OCI-M2 (cell line): ENCODE measurements around the gene AGAP1.

Experiments used
- DNase-seq: peaks from one replicate; lab custom pipeline; 2025; ENCODE audit not compliant: unreplicated experiment; lab: John Stamatoyannopoulos, UW

AGAP1 gene

DNA sequence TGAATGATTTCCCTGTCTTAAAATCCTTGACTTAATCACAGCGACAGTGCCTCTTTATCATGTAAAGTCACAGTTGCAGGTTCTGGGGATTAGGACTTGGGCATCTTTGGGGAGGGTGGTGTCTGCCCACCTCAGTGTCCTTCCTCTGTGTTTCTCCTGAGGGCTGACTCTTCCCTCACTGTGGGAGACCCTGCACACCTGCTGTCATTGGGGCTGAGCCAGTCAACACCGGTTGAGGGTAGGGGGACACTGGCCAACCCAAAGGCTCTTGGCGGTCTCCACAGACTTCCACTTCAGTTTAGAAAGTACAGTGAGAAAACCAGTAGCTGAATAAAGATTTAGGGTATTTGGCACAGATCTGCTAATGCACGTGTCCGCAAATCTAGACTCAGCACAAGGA is 36.9 kb downstream of the AGAP1 start:
- no peak for DNase-seq

DNA sequence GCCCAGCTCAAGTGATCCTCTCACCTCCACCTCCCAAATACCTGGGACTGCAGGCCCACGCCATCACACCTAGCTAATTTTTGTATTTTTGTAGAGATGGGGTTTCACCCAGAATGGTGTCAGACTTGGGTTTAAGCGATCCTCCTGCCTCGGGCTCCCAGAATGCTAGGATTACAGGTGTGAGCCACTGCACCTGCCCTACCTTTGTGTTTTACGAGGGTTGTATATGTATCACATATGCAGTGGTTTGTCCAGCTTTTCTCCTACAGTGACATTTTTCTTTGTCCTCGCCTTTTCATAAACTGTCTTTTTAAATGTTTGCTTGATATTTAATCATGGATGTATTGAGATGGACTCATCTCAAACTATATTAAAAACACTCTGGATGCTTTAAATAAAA is 38.5 kb downstream of the AGAP1 start:
- no peak for DNase-seq

DNA sequence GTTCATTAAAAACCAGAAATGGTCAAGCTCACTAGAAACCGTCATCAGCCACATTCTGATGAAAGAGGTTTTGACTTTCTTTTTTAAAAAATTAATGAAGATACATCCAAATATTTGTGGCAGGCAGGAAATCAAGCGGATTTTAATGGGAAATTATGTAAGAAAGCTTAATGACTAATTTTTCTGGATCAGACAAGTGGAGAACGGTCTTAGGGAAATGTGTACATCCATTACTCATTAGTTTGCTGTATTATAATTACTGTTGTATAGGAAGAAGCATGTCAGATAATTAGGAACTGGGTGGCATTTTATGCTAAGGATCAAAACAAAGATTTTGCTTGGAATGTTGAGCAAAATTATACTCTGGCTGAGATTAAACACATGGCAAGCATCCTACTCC is 39.4 kb downstream of the AGAP1 start:
- DNase-seq, result no peak

DNA sequence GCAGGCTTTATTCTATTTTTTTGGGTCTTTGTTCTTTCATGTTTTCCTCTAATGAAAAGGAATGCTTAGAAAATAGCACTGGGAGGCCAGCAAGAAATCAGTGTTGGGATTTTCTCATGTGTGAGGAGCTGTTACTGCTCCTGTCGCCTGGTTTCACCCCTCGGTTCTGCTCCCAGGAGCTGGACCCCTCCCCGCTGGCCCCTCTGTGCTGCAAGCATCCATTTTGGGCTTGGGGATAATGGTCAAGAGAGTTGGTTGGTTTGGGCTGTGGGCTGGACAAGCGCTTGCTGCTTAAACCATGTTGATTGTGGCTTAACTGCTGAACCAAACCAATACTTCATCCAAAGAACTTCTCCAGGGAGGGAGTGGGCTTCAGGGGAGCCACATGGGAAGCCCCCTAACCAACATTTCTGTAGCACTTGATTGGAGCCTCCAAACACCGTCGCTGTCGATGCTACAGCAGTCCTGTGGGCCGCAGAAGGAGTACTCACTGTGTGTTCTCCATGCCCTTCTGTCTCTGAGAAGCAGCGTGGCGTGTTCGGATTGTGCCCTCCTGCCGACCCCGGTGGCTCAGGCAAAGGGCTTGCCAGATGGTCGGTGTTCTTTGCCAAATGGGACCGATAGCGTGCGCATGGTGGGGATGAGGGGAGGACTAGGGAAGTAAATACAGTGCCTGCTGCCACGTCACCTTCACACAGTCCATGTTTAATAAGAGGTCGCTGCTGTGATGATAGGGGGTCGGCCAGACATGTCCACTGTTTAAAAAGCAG is 40.0 kb downstream of the AGAP1 start:
- DNase-seq, result no peak

DNA sequence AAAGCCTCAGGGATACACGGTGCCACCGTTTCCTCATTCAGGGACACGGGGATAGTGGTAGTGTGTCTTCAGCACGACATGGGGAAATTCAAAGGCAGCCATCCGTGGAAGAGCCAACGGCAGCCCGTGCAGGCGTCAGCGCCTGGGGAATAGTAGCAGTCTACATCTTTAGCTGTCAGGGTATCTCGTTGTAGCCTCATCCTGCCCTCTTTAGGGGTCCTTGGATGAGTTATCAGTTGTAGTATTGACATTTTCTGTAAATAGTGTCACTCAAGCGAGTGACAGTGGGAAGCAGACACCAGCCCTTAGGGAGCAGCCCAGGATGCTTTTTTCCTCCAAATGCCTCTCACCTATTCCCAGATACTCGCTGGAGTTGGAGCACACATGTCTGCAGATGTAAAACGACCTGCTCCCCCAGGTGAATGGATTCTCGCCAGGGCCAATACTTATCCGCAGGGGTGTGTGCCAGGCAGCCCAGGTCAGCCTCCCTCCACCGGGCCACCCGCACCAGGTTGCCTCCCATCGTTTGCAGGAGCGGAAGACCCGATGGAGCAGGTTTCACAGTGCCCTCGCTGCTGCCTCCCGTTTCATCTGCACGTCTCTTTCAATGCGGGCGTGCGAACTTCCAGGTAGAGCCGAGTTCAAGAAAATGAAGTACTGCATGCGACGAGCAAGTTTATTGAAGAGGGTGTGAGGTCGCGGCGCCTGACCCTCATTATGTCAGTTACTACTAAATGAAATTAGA is 41.0 kb downstream of the AGAP1 start:
- DNase-seq, result no peak

DNA sequence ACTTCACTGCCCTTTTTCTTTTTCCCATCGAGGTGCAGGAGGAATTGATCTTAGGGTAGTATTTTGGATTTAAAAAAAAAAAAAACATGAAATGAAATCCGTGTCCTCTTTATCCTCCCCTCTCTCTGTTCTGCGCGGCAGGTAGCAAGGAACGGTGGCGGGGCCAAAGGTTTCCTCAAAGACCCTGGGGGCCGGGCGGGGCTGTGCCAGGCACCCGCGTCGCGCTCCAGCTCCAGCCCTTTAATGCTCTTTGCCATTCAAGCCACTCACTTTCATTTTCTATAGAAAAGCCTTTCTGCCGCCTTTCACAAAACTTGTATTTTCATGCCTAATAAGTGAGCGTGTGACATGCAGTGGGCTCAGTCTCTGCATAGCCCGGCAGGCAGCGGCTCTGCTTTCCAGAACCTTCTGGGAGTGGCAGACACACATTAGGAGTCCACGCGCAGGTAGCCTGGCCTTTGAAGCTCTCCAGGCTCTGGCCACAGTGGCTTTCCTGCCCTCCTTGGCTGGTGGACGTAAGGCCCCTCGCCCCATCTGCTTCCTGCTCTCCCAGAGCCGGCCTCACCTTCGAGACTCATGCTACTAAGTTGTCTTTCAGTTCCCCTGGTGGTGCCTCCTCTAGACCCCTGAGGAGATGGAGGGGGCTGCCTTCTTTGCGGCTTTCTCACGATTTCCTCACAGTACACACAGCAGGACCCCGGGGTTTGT is 41.7 kb downstream of the AGAP1 start:
- no peak for DNase-seq

DNA sequence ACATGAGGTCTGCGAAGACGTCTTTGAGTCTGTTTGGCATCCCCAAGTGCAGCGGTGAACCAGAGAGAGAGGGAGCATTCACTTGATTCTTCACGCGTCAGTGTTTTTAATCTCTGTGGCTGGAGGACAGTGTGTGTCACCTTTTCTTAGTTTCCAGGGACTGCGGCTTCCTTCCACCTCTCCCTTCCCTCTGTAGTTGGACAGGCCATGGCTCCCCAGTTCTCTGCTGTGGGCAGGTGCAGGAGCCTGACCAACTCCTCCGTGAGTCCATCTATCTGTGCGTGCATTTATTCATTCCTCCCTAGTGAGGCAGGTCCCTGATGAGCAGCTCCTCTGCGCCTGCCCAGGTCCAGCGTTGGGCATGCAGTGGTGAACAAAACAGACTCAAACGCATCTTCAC is 42.9 kb downstream of the AGAP1 start:
- no peak for DNase-seq

DNA sequence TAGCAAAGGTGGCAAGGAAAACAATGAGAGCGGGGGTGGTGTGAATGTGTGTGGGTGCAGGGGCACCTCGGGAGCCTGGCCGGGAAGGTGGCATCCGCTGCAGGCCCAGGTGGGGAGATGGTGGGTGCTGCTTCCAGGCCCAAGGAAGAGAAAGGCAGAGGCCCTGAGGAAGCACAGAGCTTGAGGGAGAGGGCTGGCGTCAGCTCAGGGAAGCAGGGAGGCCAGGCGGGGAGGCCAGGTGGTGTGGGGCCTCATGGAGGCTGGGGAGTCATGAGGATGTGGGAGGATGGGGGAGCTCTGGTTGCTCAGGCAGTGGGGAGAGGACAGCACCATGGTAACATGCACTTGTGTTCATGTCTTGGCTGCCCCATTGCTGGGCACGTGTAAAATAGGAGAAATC is 43.3 kb downstream of the AGAP1 start:
- DNase-seq, result no peak

DNA sequence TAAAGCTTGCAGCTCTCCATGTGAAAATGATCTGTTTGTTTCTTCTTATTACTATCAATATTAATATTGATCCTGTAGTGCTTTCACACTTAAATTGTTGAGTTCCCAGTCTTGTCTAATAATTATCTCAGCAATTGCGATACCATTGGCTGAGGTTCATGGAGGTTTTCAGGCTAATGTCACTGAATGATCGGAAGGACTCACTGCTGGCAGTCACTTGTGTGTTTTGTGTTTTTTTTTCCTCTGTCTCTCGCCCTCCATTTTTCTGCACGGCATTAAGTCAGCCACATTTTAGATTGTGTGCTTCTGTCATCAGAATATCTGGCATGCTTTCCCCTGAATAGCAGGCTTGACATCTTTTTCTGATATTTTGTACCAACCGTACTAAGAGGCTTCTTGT is 43.7 kb downstream of the AGAP1 start:
- DNase-seq, result no peak

DNA sequence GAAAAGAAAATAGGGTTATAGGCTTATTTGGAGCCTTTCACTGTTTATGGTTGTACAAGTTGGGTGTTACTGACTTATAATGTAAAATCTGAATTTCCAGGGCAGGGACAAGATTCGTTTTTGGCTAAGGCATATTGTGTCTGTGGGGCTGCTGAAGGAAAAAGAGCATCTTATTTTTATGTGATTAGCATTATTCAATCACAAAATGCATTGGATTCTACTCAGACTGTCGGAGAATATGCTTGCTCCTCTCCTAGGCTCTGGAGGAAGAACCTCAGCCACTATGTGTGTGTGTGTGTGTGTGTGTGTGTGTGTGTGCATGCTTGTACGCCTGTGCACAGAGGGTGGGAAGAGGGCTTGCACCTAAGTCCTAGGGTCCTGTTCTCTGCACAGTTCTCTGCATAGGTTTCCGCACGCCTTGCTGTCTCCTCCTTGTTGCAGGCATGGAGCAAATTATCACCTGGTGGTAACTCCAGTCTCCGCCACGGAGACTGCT is 44.3 kb downstream of the AGAP1 start:
- DNase-seq, result no peak

DNA sequence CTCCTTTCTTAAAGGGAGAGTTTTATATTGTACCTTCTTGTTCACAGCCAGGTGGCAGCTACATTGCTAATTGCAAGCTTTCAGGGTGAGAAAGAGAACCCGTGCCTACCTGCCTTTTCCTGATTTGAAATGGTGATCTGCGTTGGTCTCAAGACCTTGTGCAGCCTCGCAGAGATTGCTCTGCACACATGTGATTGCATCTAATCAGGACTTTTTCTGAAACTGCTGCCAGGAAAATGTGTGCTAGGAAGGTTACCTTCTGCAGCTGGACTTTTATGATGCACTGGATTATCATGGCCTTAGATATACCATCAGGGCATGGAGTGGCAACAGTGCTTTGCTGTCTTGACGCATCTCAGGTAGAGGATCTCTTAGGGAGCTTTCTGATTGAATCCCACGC is 45.1 kb downstream of the AGAP1 start:
- DNase-seq, result no peak

DNA sequence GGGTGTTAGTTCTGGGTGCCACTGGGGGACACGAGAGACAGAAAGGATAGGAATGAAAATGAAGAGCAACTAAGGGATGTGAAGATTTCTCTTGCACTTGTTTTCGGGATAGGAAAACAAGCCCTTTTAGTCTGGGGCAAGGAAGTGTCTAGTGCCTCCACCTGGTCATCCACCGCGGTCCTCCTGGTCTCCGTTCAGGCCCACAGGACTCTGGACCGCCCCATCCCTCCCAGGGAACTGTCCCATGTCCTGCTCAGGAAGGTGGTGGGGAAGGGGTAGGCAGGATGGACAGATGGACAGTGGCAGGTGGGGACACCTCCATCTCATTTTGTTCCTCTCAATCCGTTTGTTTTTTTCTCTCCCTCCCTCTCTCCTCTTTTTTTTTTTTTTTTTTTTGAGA is 45.9 kb downstream of the AGAP1 start:
- DNase-seq, result no peak

DNA sequence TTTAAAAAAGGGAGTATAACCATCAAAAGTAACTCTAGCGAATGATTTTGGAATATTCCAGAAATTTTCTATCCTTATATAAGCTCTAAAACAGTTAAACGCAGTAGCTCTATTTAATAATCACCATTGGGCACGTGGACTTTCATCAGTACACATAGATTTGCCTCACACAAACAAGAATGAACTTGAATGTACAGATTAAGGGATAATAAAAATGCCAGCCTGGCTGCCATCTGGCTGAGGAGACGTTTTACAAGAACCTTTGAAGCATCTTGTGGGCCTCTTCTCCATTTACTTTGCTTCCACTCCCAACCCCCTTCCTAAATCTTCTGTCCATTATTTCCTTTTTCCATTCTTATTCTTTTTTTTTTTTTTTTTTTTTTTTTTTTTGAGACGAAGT is 47.2 kb downstream of the AGAP1 start:
- DNase-seq, result no peak

DNA sequence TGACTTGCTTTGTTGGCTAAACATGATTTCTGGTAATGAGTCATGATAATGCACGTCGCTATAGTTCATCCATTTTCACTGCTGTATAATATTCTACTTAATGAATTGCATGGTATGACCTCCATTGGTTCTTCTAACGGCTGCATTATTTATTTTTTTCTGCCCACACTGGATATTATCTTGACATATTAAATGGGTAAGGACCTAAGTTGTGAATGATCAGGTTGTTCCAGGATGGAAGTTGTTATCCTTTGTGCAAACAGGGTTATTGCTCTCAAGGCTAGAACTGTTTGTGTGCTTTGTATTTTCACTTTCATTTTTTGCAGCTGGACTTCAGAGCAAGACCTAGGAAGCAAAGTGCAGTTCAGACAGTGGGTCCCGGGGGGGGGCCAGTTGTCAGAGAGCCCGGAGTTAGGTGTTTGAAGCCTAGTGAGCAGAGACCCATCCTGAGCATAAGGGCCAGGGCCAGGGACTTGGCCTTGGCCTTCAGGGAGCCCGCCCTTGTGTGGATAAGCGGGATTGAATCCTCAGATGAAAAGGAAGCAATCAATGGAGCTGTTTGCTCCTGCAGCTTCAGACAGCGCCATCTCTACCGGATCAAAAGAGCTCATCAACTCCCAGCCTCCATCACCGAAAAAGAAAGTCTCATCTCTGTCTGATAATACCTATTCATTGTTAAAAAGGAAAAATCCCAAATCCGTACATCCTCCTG is 48.2 kb downstream of the AGAP1 start:
- DNase-seq, result no peak

DNA sequence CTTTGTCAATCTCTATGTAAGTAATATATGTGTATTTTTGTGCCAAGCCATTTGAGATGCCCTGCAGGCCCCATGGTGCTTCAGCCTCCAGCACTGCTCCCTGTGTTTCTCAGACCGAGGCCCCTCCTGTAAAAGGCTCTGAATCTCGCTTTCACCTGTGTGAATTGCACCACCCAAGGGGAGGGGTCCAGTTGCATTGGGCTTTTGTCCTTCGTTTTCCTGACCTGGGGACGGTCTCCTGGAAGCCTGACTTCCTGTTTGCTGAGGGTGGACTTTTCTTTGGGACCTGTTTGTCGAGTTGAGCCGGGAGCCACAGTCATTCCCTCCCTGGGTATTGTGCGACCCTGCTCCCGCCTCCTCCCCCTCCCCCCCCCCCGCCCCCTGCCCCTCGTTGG is 48.9 kb downstream of the AGAP1 start:
- no peak for DNase-seq

DNA sequence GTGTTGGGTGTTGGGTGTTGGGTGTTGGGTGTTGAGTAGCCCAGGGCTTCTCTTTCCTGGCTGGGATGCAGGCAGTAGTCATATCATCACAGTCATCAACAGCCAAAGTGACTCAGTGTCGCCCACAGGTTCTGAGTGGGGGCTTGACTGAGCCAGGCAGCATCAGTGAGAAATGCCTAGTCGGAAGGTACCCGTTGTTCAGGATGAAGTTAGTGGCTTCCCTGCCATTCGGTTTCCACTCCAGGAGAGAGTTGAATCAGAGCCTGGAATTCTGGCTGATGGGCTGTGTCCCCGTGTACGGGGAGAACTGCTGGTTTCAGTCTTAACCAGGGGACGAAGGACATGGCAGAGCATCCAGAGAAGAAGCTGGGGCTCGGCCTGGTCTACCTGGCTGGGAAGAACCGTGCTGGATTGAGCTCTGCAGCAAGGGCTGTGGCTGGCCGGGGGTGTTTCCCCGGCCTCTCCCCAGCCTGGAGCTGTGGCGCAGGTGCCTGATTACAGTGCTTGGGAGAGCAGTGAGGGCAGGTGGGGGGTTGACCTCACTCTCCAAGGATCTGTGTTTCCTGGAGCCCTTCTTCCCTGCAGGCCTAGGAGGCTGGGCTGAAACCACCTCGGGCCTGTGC is 49.4 kb downstream of the AGAP1 start:
- no peak for DNase-seq

DNA sequence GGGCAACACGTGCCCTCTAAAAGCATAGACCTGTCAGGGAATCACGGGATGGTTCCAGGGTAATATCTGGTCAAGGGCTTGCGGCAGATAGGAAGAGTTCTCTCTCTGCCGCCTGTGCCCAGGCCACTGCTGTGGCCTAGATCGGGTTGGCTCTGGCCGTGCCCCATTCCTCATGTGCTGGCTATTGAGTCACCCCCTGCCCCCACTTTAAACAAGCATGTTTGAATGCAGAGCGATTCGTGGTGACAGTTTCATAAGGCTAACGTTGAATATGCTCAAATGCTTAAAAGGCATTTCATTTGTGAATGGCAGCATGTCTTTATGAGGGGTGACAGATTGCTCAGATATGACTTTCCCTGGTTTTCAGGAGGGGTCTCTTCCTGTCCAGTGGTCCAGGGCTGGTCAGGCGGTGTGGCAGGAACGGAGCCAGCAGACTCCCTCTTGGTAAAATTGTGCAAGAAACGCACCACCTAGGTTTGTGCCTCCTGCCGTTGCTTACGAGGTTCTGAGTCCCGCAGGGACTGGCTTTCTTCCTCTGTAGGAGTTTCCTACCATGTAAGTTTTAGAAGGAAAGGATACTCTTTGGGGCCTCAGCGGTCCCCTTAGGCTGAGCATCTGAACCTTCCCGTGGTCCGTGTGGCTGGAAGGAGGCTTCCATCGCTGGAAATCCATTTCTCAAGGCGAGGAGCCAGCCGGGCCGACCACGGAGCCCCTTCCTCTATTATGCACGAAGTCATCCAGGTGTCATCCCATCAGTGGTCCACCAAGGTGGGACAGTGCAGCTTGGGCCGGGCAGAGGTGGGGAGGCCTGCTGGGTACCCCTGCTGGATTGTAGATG is 50.2 kb downstream of the AGAP1 start:
- no peak for DNase-seq

DNA sequence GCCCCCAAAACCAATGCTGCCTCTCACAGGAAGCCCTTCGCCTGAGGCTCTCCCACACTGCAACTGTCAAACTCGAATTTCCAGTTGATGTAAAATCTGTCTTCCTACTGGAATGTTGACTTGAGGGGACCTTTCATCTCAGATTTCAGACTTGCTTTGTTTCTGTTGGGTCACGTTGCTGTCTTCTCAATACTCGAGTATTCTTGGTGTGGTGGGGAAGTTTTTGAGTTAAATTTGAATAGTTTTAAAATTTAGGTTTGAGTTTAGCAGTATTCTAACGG is 50.8 kb downstream of the AGAP1 start:
- DNase-seq, result no peak

DNA sequence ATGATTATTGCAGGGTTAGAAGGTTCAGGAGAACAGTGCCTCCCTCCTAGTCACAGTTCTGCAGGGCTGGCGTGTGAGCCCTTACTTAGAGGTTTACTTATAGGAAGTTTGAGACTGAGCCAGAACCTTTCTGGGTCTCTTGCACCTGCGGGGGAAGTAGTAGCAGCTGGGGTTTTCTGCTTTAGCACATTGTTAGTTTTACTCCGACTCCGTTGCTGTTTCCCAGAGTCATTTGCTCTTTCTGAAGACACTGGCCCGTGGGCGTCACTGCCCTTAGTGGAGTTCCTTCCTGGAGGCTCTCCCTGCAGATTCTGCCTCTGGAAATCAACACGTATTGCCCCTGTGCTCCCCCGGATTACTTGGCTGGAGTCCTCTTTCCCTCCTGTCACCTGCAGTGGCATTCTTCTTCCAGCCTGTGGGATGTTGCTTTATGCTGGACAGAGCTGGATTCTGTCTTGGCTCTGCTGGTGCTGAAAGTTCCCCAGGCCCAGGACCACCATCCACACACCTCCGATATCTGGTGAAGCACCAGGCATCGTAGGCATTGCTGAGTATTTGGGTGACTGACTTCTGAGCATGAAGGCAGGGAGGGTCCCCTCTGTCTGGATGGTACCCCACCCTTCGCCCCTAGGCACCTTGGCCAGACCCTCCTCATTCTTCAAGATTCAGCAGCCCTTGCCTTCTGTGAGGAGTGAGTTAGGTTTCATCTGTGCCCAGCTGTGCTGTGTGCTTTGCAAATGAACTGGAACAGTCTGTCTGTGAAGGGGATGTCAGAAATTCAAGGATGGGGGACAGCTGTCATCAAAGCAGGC is 51.7 kb downstream of the AGAP1 start:
- DNase-seq, result no peak

DNA sequence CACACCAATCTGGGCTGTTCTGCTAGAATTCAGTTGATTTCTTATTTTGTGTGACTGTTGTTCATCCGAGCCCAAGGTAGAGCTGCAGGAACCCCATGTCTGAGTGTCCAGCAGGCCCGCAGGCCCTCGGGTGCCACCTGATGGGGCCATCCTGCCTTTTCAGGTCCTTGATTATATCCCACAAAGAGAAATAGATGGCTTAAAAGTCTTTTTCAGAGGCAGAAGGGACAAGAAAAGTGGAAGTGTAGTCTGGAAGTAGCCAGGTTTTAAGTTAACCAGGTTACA is 52.2 kb downstream of the AGAP1 start:
- no peak for DNase-seq
